Cardiac fibroblast (primary cell): ENCODE results near the gene FAM237B.
A peak's percentile ranks its signal among the peaks of the same experiment; 100 is the strongest.
"Not testable (repeated sequence)": the region's sequence is repeated elsewhere in the genome, so short reads cannot be mapped to it uniquely, and the experiment has no call there.

Experiments used
- DNase-seq, 2 donors: peaks; one replicate each; pipeline versions ENCODE4 v3.0.0 to v3.0.0-alpha.2; 2010; ENCODE audit warnings: low read depth in 2 of 2
- H3K4me3 ChIP-seq, 2 donors: replicated peaks in 1 of 2; 1 replicate in 1 of 2; 2 replicates in 1 of 2; pipeline ENCODE4 v1.5.1; 2011; ENCODE audit warnings: low read depth in 2 of 2, low read length in 2 of 2, mild to moderate bottlenecking in 2 of 2, moderate library complexity in 1 of 2
- TF ChIP-seq, protein P1 (sequence below): IDR thresholded peaks from one replicate; pipeline ENCODE4 v1.5.1; 2011; ENCODE audit warnings: low read depth, mild to moderate bottlenecking, low read length, inconsistent platforms

The FAM237B gene

DNA sequence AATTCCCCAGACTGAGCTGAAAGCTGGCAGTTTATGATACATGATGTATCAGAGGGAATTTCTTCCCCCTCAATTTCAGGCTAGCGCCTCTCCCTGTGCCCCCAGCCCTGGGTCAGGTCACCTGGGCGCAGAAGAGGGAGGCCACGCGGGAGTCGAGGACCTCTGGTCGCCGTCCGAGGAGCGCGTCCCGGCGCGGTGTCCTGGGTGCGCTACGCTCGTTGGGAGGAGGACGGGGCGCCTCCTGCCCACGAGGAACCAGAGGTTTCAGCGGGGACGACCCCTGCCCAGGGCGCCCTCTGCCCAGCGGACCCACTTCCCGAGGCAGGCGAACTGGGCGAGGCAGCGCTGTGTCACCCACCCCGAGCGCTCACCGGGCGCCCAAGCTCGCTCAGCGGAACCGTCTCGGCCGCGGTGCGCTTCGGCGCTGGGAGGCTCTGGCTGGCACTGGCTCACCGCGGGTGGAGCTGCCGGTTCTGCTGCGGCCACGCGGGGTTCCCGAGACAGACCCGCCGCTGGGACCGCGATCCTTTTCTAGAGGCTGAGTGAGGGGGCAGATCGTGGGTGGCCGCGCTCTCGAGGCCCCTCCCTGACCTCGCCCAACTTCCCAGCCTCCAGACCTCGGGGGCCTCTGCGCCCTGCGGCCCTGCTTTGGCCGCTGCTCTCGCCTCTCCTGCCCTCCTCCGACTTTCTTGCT lies at the start of gene FAM237B:
TSS of gene FAM237B (minus strand) at position 504 of the 694 bp plus-strand sequence. CDS start 1,556 bp downstream, outside the sequence.
- DNase-seq = peak; percentile 33 to 42
- TF ChIP-seq, protein P1, sequence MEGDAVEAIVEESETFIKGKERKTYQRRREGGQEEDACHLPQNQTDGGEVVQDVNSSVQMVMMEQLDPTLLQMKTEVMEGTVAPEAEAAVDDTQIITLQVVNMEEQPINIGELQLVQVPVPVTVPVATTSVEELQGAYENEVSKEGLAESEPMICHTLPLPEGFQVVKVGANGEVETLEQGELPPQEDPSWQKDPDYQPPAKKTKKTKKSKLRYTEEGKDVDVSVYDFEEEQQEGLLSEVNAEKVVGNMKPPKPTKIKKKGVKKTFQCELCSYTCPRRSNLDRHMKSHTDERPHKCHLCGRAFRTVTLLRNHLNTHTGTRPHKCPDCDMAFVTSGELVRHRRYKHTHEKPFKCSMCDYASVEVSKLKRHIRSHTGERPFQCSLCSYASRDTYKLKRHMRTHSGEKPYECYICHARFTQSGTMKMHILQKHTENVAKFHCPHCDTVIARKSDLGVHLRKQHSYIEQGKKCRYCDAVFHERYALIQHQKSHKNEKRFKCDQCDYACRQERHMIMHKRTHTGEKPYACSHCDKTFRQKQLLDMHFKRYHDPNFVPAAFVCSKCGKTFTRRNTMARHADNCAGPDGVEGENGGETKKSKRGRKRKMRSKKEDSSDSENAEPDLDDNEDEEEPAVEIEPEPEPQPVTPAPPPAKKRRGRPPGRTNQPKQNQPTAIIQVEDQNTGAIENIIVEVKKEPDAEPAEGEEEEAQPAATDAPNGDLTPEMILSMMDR = no peak
- H3K4me3 ChIP-seq = peak within 1 kb of the TSS; percentile 32 to 44

DNA sequence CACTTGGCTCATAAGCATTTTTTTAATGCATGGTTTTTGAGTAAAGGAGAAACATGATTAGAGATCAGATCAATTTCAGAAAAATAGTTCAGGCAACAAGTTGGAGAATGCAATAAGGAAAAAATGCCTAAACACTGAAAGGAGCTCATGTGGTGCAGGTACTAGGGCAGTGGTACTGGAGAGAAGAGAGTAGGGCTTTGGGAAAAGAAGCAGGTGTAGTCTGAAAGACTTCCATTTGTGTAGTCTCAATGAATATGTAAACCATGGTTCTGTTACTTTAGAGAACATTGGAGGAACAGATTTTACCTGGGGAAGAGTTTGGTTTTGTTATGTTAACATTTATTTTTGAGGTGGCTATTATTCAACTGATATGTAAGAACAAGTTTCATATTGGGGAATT lies 30.9 kb upstream of the FAM237B start:
- DNase-seq = no peak
- H3K4me3 ChIP-seq = no peak overlapping the region
- TF ChIP-seq, protein P1 = no peak

DNA sequence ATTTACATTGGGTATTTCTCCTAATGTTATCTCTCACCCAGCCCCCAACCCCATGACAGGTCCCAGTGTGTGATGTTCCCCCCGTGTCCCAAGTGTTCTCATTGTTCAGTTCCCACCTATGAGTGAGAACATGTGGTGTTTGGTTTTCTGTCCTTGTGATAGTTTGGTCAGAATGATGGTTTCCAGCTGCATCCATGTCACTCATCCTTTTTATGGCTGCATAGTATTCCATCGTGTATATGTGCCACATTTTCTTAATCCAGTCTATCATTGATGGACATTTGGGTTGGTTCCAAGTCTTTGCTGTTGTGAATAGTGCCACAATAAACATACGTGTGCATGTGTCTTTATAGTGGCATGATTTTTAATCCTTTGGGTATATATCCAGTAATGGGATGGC lies 28.9 kb upstream of the FAM237B start:
- not testable (repeated sequence) for H3K4me3 ChIP-seq, DNase-seq

DNA sequence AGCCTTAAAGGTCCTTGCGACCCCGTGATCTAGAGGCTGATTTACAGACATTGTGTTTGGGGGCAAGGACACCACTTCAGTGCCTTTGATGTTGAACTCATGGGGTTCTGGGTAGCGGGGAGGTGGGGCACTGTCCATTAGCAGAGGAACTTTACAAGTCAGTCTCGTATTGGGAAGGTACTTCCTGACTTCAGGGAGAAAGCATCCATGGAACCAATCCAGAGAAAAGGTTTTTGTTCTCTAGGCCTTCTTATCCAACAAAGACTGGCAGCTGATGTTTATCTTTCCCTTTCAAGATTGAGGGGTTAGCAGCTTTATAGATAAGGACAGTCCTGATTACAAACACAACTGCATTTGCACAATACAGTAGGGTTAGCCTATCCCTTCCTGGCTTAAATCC lies 28.2 kb upstream of the FAM237B start:
- H3K4me3 ChIP-seq = no peak overlapping the region
- TF ChIP-seq, protein P1 = no peak
- no peak for DNase-seq

DNA sequence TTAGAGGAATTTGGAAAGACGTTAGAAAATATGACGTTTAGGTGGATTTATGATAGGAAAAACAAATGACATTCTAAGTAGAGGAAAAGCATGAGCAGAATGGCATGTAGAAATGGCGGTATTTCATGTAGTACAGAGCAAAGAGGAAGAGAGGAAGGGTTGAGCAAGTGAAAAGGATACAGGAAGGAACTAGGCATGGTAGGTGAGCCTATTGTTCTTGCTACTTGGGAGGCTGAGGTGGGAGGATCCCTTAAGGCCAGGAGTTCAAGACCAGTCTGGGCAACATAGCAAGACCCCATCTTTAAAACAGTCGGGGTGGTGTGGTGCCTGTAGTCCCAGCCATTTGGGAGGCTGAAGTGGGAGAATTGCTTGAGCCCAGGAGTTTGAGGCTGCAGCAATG lies 26.7 kb upstream of the FAM237B start:
- no peak for DNase-seq
- H3K4me3 ChIP-seq = no peak overlapping the region
- TF ChIP-seq, protein P1 = no peak

DNA sequence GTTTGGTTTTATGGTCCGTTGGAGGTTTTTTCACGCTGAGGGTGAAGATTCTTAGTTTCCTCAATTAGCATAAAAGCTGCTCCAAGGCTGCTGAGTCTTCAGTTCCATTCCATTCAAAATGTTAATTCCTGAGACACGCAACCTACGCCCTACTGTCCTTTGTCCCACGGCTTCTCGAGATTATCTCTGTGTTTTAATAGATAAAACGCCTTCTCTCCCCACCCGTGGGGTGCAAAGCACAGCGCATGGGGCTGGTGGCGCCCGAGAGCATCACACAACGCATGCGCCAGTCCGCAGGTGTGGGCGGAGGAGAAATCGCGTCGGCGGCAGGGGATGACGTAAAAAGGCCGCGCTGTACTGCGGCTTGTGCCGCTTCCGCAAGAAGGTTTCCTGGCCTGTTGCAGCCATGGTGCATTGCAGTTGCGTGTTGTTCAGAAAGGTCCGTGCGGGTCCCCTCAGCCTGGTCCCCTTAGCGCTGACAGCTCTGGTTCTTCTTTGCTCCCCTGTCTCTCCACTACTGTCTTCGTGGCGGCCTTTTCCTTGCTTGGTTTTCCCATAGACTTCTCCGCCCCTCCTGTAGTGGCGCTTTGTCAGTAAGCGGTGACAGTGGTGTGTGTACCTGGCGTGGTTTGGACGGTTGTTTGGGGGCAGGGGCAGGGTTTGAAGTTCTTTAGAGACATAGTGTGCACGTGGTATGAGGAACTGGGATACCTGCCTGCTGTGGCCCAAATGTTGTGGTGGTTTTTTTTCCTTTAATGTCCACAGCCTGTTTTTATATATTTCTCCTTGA lies 25.4 kb upstream of the FAM237B start, which contains the start of gene GTPBP10:
TSS of gene GTPBP10 (plus strand) at position 381 of the 790 bp plus-strand sequence. CDS start at position 407, 26 bp downstream.
- peak; percentile 96 to 97 for DNase-seq
- H3K4me3 ChIP-seq = peak within 1 kb of the TSS; percentile 88 to 93
- TF ChIP-seq, protein P1 = peak; percentile 85
